Inflammatory macrophage (primary cell): Measurements from ENCODE around the gene NLGN1.

Source experiments
- DNase-seq, 2 donors: peaks; one replicate each; pipeline ENCODE4 v3.0.0-alpha.2; 2020 to 2022

Gene NLGN1

DNA sequence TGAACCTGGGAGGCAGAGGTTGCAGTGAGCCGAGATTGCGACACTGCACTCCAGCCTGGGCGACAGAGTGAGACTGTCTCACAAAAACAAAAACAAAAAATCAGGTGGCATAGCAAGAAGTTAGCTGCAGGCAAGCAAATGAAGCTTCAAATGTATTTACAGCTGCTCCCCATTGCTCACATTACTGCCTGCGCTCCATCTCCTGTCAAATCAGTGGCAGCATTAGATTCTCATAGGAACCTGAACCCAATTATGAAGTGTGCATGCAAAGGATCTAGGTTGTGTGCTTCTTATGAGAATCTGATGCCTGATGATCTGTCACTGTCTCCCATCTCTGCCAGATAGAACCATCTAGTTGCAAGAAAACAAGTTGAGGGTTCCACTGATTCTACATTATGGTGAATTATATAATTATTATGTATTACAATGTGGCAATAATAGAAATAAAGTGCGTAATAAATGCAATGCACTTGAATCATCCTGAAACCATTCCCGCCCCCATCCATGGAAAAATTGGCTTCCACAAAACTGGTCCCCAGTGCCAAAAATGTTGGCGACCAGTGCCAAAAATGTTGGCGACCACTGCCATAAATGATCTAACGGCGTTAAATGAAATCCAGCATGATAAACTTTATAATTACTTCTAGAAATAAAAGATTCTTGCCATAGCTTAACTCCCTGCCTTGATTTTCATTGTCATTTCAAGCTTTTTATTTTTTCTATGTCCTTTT is 844.9 kb downstream of the NLGN1 start:
- DNase-seq = no peak

DNA sequence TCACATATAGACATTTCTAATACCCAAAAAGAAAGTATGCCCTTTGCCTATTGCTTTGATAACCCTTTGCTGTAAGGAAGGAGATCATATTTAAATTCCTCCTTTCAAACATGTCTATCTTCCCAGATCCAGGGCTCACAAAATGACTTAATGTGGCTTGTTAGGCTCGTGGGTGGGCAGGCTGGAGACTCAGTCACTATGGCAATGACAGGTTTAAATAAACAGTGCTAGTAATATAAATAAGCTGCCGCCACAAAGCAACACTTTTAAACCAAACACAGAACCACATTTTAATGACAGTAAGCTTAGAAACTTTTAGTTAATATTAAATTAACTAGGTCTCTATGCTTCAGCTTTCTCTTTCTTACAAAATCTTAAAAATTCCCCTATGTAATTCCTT is 845.6 kb downstream of the NLGN1 start:
- no peak for DNase-seq

DNA sequence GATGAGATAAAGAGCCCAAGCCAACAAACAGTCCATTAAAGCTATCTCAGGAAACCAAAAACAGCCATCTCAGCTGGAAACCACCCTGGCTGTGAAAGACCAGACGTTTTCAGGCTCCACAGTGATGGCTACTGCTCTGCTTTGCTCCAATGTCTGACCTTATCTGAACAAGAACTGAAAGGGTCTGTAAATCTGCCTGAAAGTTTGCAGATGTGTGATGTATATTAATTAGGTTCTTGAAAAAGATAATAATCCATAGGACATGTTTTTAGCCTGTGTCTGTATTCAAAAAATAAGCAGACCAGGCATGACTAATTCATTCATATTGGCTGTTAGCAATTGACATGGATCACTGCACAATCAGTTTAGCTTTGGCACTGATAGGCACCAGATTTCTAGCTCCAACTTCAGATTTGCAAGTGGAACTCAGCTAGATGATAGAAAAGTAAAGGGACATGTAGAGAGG is 850.2 kb downstream of the NLGN1 start:
- no peak for DNase-seq

DNA sequence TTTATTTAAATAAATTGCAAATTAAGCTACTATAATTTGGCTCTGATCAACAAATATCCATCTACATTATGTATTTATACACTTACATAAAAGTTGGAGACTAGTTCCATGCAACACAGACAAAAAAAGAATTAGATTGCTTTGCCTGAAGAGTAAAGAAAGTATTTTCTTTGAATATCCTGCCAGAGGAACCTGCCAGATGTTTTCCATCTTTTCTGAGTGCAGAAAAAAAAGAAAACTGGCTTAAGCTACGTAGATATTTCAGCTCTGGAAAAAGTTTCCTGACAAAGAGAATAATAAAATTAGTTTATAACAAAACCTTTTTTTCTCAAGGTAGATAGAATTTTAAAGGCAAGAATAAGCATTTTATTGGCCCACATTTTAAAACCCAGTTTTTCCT is 854.1 kb downstream of the NLGN1 start:
- DNase-seq = no peak

DNA sequence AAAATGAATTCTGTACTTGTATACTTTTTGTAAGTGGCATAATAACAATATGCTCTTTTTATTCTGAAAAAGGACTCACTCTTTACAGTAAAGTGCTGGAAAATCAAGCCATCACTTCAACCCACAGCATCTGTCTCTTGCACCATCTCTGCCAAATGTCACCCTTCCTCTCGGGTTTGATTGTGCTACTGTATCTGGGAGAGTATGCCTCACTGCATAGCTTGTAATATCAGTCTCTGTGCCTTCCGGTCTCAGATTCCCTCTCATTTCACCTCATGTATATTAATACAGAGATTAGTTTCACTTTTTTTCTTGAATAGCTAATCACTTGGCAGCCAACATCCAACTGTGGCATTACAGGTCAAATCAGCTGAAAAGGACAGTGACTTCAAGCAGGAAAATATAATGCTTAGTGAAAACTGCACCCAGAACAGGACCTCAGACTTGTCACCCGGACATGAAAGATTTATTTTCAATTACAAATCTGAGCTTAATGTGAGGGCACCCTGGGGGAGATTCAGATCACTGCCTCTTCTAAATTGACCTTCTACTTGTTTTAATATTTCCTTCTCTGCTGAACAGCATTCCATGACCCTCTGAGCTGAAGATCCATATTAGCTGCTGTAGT is 855.8 kb downstream of the NLGN1 start:
- DNase-seq = no peak

DNA sequence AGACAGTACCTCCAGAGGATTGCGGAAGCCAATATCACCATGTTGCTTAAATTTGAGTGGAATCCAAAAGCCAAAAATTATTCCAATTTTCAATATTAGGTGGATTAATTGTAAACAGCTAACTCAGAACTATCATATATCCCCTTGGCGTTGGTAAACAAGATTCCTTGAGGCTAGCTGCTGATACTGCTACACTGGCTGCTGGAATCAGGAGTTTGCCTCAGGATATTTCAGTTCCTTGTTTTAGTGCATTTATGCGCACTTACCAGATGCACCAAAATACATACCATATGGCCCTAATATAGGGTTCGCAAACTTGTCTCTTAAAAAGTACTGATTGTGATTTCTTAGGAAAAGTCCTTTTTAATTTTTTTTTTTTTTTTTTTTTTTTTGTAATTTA is 856.4 kb downstream of the NLGN1 start:
- DNase-seq = no peak

DNA sequence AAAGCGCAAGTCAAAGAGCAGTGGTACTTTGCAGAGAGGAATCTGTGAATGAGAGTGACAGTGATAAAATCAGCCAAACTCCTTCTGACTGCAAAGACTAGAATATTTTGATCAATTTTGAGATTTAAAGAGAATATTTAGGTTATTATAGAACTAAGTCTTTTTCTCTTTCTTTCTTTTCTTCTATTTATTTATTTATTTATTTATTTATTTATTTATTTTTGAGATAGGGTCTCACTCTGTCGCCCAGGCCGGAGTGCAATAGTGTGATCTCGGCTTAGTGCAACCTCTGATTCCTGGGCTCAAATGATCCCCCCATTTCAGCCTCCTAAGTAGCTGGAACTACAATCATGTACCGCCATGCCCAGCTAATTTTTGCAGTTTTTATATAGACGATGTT is 857.9 kb downstream of the NLGN1 start:
- no peak for DNase-seq

DNA sequence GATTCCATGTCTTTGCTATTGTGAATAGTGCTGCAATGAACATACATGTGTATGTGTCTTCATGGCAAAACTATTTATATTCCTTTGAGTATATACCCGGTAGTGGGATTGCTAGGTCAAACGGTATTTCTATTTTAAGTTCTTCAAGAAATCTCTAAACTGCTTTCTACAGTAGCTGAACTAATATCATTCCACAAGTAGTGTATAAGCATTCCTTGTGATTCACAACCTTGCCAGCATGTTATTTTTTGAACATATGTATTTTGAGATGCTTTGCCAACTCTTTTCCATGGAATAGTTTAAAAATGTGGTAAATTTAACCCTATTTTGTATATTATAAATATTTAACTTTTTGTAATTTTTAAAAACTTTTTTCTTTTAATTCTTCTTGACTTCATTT is 868.9 kb downstream of the NLGN1 start:
- DNase-seq = no peak

DNA sequence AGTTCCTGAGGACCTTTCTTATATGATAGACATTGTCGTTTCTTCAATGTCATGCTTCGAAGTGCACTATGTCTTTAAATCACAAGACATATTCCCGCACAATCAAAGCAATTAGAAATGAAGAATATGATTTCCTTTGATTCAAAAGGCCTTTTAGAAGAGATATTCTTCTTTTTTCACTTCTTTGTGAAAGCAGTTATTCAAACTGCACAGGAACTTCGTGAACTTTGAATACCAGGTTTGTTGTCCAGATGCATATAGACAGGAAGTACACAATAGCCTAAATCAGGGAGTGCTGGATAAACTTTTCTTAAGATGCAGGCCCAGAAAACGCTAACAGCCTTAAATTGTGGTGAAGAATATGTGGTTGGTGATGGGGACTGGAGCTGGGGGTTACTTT is 870.5 kb downstream of the NLGN1 start:
- DNase-seq = no peak

DNA sequence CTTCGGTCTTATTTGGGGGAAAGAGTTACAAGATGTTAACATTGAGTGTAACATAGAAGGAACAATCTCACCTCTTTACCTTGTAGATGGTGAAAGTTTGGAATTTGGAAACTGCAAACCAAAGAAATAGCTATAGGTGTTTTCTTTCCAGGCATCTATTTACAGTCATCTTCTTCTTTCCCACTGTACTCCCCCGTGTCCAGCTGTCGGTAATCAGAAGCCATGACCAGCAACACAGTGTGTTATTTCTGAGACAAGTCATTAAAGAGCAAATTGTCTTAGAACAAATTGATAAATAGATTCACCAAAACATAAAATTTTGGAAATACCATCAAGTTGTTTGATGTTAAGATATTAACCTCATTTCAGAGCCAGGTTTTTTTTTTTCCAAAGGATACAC is 871.0 kb downstream of the NLGN1 start:
- DNase-seq = no peak

DNA sequence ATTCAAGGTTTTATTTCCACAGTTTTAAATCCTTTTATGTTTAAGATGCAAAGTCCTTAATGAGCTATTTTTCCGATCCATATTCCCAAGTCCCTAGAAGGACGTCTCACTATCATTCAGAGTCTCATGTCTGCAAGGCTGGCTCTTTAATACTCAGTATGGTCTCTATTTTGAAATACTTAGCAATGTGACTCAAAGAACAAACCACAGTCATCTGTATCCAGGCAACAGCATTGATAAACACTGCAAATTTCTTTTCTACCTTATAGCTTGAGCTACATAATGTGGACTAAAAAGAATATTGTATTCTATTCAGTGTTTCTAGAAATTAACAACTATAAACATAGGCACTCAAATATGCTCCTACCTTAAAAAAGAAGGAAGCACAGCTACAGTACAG is 873.3 kb downstream of the NLGN1 start:
- DNase-seq = no peak

DNA sequence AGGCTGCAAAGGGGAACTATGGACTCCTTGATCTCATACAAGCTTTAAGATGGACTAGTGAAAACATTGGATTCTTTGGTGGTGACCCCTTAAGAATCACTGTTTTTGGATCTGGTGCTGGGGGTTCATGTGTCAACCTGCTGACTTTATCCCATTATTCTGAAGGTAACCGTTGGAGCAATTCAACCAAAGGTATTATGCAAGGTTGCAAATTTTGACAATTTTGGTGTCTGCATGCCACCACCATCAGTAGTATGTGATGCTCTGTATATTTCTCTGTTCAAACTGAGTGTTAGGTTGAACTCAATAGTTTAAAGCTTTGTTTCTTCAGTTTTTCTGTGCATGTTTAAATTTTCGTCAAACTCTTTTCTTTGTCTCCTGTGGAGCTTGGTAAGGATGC is 877.8 kb downstream of the NLGN1 start:
- no peak for DNase-seq

DNA sequence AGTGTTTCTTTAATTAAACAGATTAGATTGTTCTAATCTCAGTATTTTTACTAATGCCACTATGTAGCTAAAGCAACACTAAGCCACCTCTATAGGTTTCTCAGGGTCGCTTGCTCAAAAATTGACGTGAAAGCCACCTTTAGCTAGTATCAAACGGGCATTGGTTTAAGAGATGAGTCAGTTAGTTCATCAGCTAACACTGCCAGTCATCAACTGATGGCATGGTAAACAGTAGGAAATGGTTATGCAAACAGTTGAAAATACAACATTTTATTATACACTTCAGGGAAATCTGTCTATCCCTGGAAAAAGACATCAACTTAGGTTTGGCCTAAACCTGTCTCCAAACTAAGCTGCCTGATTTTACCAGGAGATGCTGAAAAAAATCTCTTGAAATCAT is 879.3 kb downstream of the NLGN1 start:
- DNase-seq = no peak

DNA sequence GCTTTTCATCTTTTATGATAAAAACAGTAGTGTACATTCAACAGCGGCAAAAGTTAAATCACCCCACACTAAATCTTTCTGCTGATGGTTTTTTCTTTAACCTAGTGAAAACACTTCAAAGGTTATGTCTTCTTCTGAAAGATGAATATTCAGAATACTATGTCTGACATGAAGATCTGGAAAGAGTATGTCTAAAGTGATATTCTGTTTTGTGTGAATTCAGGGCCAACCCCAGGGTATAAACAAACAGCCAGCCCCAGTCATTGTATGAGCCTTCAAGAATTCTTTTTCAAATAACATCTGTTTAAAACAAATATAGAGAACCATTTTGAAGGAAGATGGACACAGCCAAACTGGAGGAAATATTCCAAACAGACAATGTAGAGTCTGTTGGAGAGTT is 880.5 kb downstream of the NLGN1 start:
- DNase-seq = no peak

DNA sequence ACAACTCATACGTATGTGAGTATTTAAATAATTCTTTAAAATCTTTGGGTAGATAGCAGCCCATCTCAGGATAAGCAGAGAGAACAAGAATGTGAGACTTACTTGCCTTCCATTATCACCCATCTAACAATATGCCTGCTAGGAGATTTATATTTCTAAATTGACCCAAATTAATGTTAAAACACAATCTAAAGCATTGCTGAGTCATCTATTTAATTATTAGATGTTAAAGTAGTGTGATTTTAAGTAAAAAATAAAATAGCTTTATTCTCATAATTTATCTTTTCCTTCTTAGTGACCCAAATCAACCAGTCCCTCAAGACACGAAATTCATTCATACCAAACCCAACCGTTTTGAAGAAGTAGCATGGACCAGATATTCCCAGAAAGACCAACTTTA is 882.6 kb downstream of the NLGN1 start:
- no peak for DNase-seq

DNA sequence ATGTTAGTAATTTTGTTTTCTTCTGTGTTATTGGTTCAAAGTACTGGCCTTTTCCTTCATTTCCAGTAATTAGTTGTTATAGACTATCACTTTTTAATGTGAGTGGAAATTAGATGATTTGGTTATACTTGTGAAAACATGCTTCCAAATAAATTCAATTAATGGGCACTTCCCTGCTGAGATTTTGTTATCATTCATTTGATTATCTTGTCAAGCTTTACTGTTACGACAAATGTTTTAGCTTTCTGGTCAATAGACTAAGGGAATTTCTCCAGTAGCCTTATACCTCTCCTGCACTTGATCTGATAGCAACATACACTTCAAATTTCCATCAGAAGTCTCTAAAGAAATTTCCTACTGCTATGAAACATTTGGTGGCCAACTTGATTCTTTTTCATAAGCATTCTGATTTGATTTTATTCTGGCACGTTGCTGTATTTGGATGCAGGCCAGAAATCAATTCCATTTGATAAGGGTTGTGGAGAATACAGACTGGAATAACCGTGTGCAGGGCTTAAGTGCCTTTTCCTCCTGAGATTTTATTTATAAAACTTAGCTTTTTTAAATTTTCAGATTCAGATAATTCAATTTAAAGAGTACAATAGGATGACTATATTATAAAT is 887.8 kb downstream of the NLGN1 start:
- DNase-seq = no peak

DNA sequence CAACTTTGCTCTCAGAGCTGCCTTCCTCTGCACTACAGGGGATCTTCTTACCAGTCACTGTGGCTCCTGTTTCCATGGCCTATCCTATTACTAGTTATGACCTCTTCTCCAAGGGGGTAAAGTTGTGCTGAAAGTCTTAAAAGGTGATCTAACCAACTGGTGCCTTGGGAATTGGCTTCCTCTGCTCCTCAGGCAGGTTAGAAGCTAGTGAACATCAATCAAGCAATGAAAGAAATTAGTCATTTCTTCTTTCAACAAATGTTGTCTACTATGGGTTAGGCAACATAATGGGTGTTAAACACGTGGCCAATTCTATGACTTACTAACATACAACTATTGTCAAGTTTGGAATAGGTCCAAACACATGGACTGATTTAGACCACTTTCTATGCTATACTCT is 890.2 kb downstream of the NLGN1 start:
- no peak for DNase-seq

DNA sequence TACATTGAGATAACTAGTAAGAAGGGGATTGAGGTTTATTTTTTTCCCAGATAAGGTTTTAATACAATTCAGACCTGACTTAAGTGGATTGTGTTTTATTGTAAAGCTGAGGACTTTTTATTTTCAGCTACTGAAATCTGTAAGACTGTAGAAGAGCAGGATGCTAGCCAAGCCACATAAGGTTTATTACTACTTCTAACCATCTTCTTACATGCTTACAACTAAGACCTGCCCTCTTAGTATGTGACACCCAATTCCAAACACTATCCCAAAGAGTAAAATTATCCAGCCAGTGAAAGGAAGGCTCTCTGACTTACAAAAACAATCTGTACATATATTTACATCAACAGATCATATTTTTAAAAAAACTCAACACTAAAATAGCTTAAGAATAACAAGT is 897.1 kb downstream of the NLGN1 start:
- no peak for DNase-seq

DNA sequence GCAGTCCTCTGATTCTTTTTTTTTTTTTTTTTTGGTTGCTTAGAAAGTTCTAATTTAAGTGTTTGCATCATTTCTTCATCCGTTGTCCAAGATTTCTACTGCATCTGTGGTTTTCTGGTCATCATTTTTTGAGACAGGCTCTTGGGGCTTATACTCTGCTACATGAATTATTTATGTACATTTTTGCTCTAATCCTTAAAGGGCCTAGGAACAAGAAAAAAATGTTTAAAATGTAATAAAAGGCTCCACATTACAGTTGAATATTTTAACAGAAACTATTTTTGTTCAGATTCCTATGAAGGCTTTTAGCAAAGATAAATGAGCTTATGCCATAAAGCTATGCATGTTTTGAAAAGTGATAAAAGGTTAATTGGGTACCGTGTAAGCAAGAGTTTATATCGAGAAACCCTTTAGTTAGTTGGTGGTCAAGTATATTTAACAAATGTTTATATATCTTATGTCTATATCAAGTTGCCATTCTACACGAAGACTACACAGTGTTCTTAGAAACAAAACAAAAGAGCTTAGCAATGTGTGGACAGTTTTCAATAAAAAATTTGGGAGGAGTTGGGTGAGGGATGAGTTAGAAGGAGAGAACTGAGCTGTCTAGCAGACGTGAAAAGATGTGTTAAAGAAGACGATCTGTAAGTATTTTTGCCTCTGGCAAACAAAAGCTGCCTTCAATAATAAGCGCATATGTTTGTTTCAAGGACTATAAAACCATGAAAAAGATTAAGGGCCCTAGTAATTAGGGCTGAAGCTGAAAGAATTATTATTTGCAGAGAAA is 898.0 kb downstream of the NLGN1 start:
- DNase-seq = no peak

DNA sequence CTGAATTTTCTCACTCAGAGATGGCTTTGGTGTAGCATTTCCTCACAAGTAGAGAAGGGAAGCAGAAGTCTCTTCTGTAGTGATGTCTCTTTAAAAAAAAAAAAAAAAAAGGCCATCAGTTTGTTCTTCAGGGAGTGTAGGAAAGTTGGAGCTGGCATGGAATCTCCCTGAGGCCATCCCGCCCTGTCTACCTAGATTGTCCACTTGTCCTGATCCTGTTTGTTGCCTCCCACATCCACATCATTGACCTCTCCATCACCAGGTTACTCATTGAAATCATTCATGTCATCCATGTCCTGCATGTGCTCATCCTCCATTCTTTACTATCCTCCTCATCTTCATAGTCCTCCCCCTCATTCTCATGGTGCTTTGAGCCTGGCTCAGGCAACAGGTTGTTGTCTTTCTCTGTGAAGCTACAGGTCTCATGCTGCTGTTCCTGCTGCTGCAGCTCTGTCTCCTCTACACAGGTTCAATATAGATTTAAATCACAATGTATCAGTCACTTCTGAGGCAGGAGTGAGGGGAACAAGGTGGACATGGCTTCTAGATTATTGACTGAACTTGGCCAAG is 905.3 kb downstream of the NLGN1 start:
- DNase-seq = no peak

DNA sequence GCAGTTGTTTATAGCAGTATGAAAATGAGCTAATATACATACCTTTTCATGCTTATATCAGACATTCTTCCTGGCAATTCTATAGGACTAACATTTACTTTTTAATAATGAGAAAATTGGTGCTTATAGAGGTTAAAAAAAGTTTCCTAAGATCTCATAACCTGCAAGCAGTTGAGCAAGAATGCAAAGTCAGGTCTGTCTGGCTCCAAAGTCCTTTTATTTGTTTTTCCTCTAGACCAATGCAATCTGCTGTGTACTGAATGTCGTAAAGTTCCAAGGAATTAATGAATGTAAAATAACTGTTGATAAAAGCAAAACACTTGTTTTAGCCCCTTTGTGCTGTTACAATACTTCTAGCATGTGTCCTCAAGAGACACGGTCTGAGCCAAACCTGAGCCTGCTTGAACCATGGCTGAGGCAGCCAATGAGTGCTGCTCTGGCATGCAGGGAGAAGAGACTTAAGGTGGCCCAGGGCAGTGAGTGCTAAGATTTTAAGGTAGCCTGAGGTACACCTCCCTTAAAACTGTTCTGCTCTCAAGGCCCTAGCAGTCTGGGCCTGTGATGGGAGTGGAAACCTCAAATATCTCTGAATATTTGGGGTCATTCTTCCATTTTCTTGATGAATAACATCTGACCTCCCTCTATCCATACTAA is 906.5 kb downstream of the NLGN1 start:
- DNase-seq = no peak

DNA sequence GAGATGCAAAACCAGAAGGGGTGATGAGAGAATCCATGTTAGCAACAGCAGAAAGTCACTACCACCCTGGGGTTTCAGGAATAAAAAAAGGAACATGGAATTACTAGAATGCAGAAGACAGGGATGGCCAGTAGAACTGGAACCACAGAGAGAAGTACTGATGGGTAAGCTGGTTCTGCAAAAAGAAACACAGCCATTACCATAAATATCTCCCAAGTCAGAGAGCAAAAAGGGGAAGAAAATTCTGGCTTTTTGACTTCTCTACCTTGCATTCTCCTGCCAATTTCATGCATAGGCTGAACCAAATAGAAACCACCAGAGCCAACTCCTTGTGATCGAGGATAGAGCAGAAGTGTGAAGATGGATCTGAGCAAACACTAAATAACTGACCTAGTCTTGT is 911.2 kb downstream of the NLGN1 start:
- DNase-seq = peak; percentile 1 to 12
